Upper lobe of right lung (tissue), 1 donor: ENCODE measurements around the gene NPLOC4. TPM values are rescaled to one million over a fixed set of nuclear protein-coding genes. Genes with fewer than 3 reads are reported as not detected.

Source experiments
- ATAC-seq: fragments of 200-7000 bp; cut with Tn5 transposase; one replicate; pipeline ENCODE4 v1.9.1; 2020; ENCODE audit warnings: mild to moderate bottlenecking, moderate library complexity
- DNase-seq: peaks from one replicate; pipeline ENCODE4 v3.0.0-alpha.2; 2020
- H3K27ac ChIP-seq: fragments of 200-600 bp; one replicate; pipeline ENCODE4 v1.8.0; 2022
- H3K27me3 ChIP-seq: fragments of 200-600 bp; one replicate; pipeline ENCODE4 v1.8.0; 2022; ENCODE audit warnings: mild to moderate bottlenecking
- H3K36me3 ChIP-seq: fragments of 200-600 bp; one replicate; pipeline ENCODE4 v1.8.0; 2022
- H3K4me1 ChIP-seq: fragments of 200-600 bp; one replicate; pipeline ENCODE4 v1.8.0; 2022
- H3K4me3 ChIP-seq: fragments of 200-600 bp; one replicate; pipeline ENCODE4 v1.8.0; 2022; ENCODE audit warnings: mild to moderate bottlenecking
- H3K9me3 ChIP-seq: fragments of 200-600 bp; one replicate; pipeline ENCODE4 v1.8.0; 2022
- intact Hi-C: fragments of 100-400 bp; cut with DNase I; formaldehyde crosslinking; loops from one replicate; pipeline ENCODE4 v1.11.0; 2022
- total RNA-seq: library from RNA; stranded (reverse); fragmentation: NEBNext Ultra II Directional; extraction: Animal tissue kit (Norgen Biotek cat#: 25700); gene quantifications from one replicate; pipeline ENCODE4 v1.2.1, GENCODE V29; 2021
- TF ChIP-seq, protein P1 (sequence below): fragments of 200-600 bp; IDR thresholded peaks from one replicate; pipeline ENCODE4 v1.8.0; 2022; ENCODE audit warnings: antibody characterized with exemption
- donor health status: DM: no; HTN: yes; CAD: no; lungs with severe emphysema.

The NPLOC4 gene
- total RNA-seq, 1 donor from 2014 or later = 93.6 TPM

DNA sequence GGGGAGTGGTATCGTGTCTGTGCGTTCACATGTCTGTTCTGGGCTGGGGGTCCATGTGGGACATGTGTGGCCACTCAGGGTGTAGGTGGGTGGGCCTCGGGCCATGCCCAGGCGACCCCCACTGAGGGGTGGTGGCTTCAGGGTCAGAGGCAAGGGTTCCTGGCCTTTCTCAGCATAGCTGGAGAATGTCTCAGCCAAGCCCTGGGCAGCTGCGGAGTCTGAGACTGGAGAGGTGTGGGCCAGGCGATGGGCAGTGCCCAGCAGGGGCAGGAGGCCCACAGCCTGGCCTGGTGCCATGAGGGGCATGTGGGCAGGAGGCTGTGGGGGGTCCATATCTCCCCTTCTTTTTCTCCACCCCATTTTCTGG is 107.5 kb downstream of the NPLOC4 start:
- Histone ChIP-seq H3K4me3 (no peak overlapping the region), H3K36me3 (no peaks in the 10 kb centered on the region), H3K9me3 (no peaks in the 10 kb centered on the region), H3K4me1 (peaks cover 9% of the 10 kb centered on the region), H3K27ac (no peak overlapping the region), H3K27me3 (peaks cover 21% of the 10 kb centered on the region)
- ATAC-seq (no peak), DNase-seq (no peak)
- TF ChIP-seq, protein P1, sequence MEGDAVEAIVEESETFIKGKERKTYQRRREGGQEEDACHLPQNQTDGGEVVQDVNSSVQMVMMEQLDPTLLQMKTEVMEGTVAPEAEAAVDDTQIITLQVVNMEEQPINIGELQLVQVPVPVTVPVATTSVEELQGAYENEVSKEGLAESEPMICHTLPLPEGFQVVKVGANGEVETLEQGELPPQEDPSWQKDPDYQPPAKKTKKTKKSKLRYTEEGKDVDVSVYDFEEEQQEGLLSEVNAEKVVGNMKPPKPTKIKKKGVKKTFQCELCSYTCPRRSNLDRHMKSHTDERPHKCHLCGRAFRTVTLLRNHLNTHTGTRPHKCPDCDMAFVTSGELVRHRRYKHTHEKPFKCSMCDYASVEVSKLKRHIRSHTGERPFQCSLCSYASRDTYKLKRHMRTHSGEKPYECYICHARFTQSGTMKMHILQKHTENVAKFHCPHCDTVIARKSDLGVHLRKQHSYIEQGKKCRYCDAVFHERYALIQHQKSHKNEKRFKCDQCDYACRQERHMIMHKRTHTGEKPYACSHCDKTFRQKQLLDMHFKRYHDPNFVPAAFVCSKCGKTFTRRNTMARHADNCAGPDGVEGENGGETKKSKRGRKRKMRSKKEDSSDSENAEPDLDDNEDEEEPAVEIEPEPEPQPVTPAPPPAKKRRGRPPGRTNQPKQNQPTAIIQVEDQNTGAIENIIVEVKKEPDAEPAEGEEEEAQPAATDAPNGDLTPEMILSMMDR = no peak
- intact Hi-C loops = no loop called here

DNA sequence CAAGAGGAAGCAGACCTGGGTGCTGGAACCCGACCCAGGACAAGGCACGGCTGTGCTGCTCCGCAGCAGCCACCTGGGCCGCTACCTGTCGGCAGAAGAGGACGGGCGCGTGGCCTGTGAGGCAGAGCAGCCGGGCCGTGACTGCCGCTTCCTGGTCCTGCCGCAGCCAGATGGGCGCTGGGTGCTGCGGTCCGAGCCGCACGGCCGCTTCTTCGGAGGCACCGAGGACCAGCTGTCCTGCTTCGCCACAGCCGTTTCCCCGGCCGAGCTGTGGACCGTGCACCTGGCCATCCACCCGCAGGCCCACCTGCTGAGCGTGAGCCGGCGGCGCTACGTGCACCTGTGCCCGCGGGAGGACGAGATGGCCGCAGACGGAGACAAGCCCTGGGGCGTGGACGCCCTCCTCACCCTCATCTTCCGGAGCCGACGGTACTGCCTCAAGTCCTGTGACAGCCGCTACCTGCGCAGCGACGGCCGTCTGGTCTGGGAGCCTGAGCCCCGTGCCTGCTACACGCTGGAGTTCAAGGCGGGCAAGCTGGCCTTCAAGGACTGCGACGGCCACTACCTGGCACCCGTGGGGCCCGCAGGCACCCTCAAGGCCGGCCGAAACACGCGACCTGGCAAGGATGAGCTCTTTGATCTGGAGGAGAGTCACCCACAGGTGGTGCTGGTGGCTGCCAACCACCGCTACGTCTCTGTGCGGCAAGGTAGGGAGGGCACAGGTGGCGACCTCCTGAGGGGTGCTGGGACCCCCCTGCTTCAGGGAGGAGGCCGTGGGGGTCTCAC is 108.1 kb downstream of the NPLOC4 start:
- Histone ChIP-seq H3K9me3 (no peaks in the 10 kb centered on the region), H3K4me3 (no peak overlapping the region), H3K27me3 (peaks cover 27% of the 10 kb centered on the region), H3K36me3 (no peaks in the 10 kb centered on the region), H3K4me1 (peaks cover 9% of the 10 kb centered on the region), H3K27ac (no peak overlapping the region)
- TF ChIP-seq, protein P1 = no peak
- intact Hi-C loops = no loop called here
- DNase-seq = no peak
- no peak for ATAC-seq

DNA sequence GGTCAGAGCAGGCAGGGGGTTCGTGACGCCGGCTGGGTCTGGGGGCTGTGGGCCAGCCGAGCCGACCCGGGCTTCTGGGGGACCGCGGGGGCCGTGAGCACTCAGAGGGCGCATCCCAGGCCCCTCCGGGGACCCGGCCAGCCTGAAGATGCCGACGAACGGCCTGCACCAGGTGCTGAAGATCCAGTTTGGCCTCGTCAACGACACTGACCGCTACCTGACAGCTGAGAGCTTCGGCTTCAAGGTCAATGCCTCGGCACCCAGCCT is 108.6 kb downstream of the NPLOC4 start:
- no peak overlapping the region for H3K27ac ChIP-seq
- no peak for ATAC-seq
- no peak overlapping the region for H3K4me3 ChIP-seq

DNA sequence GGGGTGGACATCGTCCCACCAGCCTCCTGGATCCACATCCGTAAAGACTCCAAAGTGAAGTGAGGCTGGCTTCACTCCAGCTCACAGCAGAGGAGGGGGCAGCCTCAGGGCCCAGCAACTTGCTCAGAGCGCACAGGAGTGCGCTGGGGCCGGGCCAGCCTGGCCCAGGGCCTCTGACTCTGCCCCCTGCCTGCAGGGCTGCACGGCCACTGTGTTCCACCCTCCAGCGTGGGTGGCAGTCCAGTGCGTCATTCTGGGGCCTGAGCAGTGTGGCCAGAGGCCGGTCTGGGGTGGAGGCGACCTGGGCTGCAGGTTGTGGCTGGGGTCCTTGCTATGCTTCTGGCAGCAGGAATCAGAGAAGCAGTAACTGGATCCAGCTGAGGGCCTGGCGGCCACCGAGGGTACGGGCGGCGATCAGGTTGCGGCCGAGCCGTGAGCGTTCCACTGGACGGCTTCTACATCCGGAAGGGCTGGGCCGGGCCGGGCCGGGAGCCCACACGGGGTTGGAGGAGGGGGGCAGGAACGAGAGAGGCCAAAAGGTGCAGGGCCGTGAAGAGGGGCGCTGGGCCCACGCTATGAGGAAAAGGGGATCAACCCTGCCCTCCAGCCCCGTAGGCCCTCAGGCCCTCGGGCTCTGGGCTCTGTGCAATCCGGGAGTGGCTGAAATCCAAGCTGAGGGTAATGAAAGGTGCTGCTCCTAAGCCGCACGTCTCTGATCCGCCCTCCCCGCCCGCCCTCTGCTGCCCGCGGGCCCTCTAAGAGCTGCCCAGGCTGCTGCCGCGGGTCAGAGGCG is 109.1 kb downstream of the NPLOC4 start, which contains the start of gene FSCN2:
Gene FSCN2, plus strand, starts transcription at position 787 of the 793 bp plus-strand sequence. CDS start 155 bp downstream, outside the sequence.
- Histone ChIP-seq H3K27me3 (peaks cover 34% of the 10 kb centered on the region), H3K9me3 (no peaks in the 10 kb centered on the region), H3K4me1 (peaks cover 9% of the 10 kb centered on the region), H3K27ac (no peak within 1 kb of the TSS), H3K36me3 (no peaks in the 10 kb centered on the region), H3K4me3 (no peak within 1 kb of the TSS)
- ATAC-seq = peak; percentile 68
- TF ChIP-seq, protein P1 = no peak
- no peak for DNase-seq
- intact Hi-C loops = no loop called here

More for the DNA sequence above, 108.6 kb downstream of the NPLOC4 start:
- Histone ChIP-seq H3K4me1 (peaks cover 9% of the 10 kb centered on the region), H3K36me3 (no peaks in the 10 kb centered on the region), H3K9me3 (no peaks in the 10 kb centered on the region), H3K27me3 (peaks cover 32% of the 10 kb centered on the region)
- TF ChIP-seq, protein P1 = no peak
- no peak for DNase-seq
- intact Hi-C loops = no loop called here

DNA sequence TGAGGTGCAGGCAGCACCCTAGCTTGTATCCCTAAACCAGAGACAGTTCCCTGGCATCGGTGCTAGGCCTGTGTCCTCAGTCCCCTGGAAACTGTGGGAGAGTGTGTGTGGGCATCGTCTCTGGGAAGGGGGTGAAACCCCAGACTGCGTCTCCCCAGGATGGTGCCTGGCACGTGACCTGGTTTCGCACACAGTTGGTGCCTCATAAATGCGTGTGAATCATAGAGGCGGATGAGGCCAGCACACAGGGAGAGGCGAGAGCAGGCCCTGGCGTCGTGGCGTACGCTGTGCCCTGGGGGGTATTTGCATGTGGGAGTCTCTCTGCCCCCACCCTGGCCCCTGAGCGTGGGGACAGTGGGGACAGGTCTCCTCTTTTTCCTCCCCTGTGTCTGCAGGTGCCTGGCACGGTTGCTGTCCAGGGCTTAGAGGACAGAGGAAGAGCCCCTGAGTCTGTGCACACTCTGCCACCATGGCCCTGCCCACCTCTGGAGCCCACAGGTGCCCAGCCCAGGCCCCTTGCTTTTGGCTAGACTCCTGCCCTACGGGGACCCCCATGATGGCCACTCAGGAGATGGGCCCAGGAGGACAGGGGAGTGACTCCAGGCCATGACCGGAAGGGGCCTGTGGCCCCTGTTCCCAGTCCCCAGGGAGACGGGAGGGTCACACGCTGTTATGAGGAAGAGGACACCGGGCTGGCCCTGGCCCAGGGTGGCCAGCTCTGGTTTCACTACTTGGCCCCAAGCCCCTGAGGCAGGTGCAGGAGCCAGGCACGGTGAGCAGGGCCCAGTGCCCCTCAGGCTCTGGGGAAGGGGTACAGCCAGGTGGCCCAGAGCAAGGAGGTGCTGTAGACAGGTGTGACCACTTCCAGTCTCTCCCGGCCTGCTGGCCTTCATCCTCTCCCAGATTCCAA is 110.0 kb downstream of the NPLOC4 start:
- H3K4me3 ChIP-seq = no peak overlapping the region
- no peaks in the 10 kb centered on the region for H3K36me3 ChIP-seq
- H3K27ac ChIP-seq = no peak overlapping the region
- intact Hi-C loops = no loop called here
- H3K4me1 ChIP-seq = peaks cover 9% of the 10 kb centered on the region
- TF ChIP-seq, protein P1 = no peak
- DNase-seq (no peak), ATAC-seq (no peak)
- H3K27me3 ChIP-seq = peaks cover 34% of the 10 kb centered on the region
- H3K9me3 ChIP-seq = no peaks in the 10 kb centered on the region
